K562 (cell line): Measurements from ENCODE around the gene NINJ1.
"Not testable (repeated sequence)": the region's sequence is repeated elsewhere in the genome, so short reads cannot be mapped to it uniquely, and the experiment has no call there.

Experiments
- CTCF ChIP-seq, 3 experiments: IDR thresholded peaks in 2 of 3; conservative IDR thresholded peaks in 1 of 3; 2 replicates each; pipeline ENCODE4 v1.5.1; 2011 to 2012; ENCODE audit warnings: low read length in 3 of 3, mild to moderate bottlenecking in 3 of 3, control low read depth in 2 of 3, improper control_type of control experiment in 1 of 3, inconsistent platforms in 1 of 3, low read depth in 1 of 3, mixed read lengths in 1 of 3, moderate library complexity in 1 of 3; ENCODE audit not compliant: insufficient read depth in 2 of 3
- EP300 ChIP-seq: IDR thresholded peaks from 2 replicates; pipeline ENCODE4 v1.6.1; 2012; ENCODE audit warnings: low read length, improper control_type of control experiment
- MAFG ChIP-seq: fragments of 450-650 bp; conservative IDR thresholded peaks from 2 replicates; pipeline ENCODE4 v1.6.1; 2016; ENCODE audit warnings: missing genetic modification characterization, missing compliant biosample characterization
- MLLT1 ChIP-seq, 2 experiments: fragments of 450-650 bp; IDR thresholded peaks; 2 replicates each; pipeline ENCODE4 v1.6.1; 2016
- MYC ChIP-seq, 2 experiments: fragments of 250-450 bp in 1 of 2; sonication (Bioruptor Pico) in 1 of 2; IDR thresholded peaks; 2 replicates each; pipeline versions ENCODE4 v1.5.1 to v1.6.1; 2012 to 2021; ENCODE audit warnings: low read depth in 2 of 2, borderline replicate concordance in 1 of 2, improper control_type of control experiment in 1 of 2, low read length in 1 of 2, mild to moderate bottlenecking in 1 of 2, moderate library complexity in 1 of 2
- NRF1 ChIP-seq, 2 experiments: fragments of 450-650 bp; IDR thresholded peaks in 1 of 2; conservative IDR thresholded peaks in 1 of 2; 2 replicates each; pipeline ENCODE4 v1.6.1; 2014; ENCODE audit warnings: mild to moderate bottlenecking in 2 of 2
- SP1 ChIP-seq: sonication (generic); formaldehyde crosslinking; IDR thresholded peaks from 2 replicates; pipeline ENCODE4 v1.8.1; 2022; ENCODE audit warnings: mild to moderate bottlenecking, missing genetic modification reagents
- ZNF280B ChIP-seq: fragments of 250-450 bp; sonication (Bioruptor Pico); IDR thresholded peaks from 2 replicates; pipeline ENCODE4 v1.5.1; 2021; ENCODE audit warnings: mild to moderate bottlenecking

- not testable (repeated sequence) for TF ChIP-seq CTCF (IDR thresholded peaks at IDR 0.05 in 2 of 3, conservative IDR thresholded peaks at IDR 0.05 in 1 of 3; ENCODE audit: insufficient read depth in 2 of 3, low read depth in 1 of 3, low read length in 3 of 3); ZNF280B (CRISPR knock-in tag); MYC (IDR thresholded peaks at IDR 0.05; ENCODE audit: low read depth, low read length); MYC (CRISPR knock-in tag; IDR thresholded peaks at IDR 0.05; ENCODE audit: borderline replicate concordance, low read depth); MAFG; MLLT1 (IDR thresholded peaks at IDR 0.05); EP300; SP1 (CRISPR knock-in tag); NRF1 (conservative IDR thresholded peaks at IDR 0.05 in 1 of 2, IDR thresholded peaks at IDR 0.05 in 1 of 2)
Observed at GRCh38 chr9:93117521-93117920, 16.5 kb downstream of the NINJ1 start.
